Liver (tissue), 9 donors: ENCODE data around the gene GATAD2B. TPM values are rescaled to one million over a fixed set of nuclear protein-coding genes. Genes with fewer than 3 reads are reported as not detected.

Experiments used
- DNase-seq: peaks from one replicate; pipeline ENCODE4 v3.0.0-alpha.2; 2017; ENCODE audit warnings: low spot score
- H3K27ac ChIP-seq, 2 donors: one replicate each; pipeline ENCODE4 v1.7.0; 2013; ENCODE audit warnings: inconsistent platforms in 2 of 2, low read length in 2 of 2, control low read depth in 1 of 2, low read depth in 1 of 2, mild to moderate bottlenecking in 1 of 2
- H3K27me3 ChIP-seq, 4 donors: one replicate each; pipeline versions ENCODE4 v1.6.1 to v1.7.0; 2013; ENCODE audit warnings: low read length in 3 of 4, inconsistent platforms in 1 of 4, mild to moderate bottlenecking in 1 of 4, moderate library complexity in 1 of 4; ENCODE audit not compliant: control insufficient read depth in 4 of 4, insufficient read depth in 4 of 4
- H3K36me3 ChIP-seq, 4 donors: one replicate each; pipeline versions ENCODE4 v1.6.1 to v1.7.0; 2013; ENCODE audit warnings: low read length in 3 of 4, mild to moderate bottlenecking in 3 of 4, low read depth in 1 of 4, moderate library complexity in 1 of 4; ENCODE audit not compliant: control insufficient read depth in 4 of 4, insufficient read depth in 3 of 4
- H3K4me1 ChIP-seq, 4 donors: one replicate each; pipeline versions ENCODE4 v1.6.1 to v1.7.0; 2013; ENCODE audit warnings: low read length in 3 of 4, mild to moderate bottlenecking in 3 of 4, moderate library complexity in 1 of 4; ENCODE audit not compliant: control insufficient read depth in 4 of 4, insufficient read depth in 4 of 4
- H3K4me3 ChIP-seq, 3 donors: one replicate each; pipeline versions ENCODE4 v1.6.1 to v1.7.0; 2013; ENCODE audit warnings: low read length in 3 of 3, control low read depth in 1 of 3, low read depth in 1 of 3, mild to moderate bottlenecking in 1 of 3
- H3K9ac ChIP-seq, 2 donors: one replicate each; pipeline ENCODE4 v1.7.0; 2013; ENCODE audit warnings: low read length in 2 of 2, mild to moderate bottlenecking in 2 of 2, moderate library complexity in 2 of 2, control low read depth in 1 of 2, low read depth in 1 of 2
- H3K9me3 ChIP-seq, 4 donors: one replicate each; pipeline versions ENCODE4 v1.6.1 to v1.7.0; 2013; ENCODE audit warnings: low read length in 3 of 4; ENCODE audit not compliant: control insufficient read depth in 4 of 4
- EGR1 ChIP-seq, 2 donors: IDR thresholded peaks; 2 replicates each; pipeline ENCODE4 v1.6.1; 2016 to 2018; ENCODE audit warnings: antibody characterized with exemption in 2 of 2, low read depth in 2 of 2
- FOXA2 ChIP-seq: IDR thresholded peaks from 2 replicates; pipeline ENCODE4 v1.6.1; 2016; ENCODE audit warnings: antibody characterized with exemption
- HNF4A ChIP-seq, 2 donors: conservative IDR thresholded peaks; 2 replicates each; pipeline ENCODE4 v1.6.1; 2016; ENCODE audit warnings: antibody characterized with exemption in 2 of 2, mild to moderate bottlenecking in 2 of 2
- HNF4G ChIP-seq: IDR thresholded peaks from 2 replicates; pipeline ENCODE4 v1.6.1; 2016; ENCODE audit warnings: antibody characterized with exemption
- NR2F2 ChIP-seq: IDR thresholded peaks from 2 replicates; pipeline ENCODE4 v1.6.1; 2016; ENCODE audit warnings: antibody characterized with exemption
- RAD21 ChIP-seq, 2 donors: IDR thresholded peaks; 2 replicates each; pipeline ENCODE4 v1.6.1; 2016; ENCODE audit warnings: antibody characterized with exemption in 2 of 2, mild to moderate bottlenecking in 2 of 2
- SP1 ChIP-seq: IDR thresholded peaks from 2 replicates; pipeline ENCODE4 v1.6.1; 2018; ENCODE audit warnings: antibody characterized with exemption, mild to moderate bottlenecking
- TAF1 ChIP-seq: conservative IDR thresholded peaks from 2 replicates; pipeline ENCODE4 v1.6.1; 2016; ENCODE audit warnings: antibody characterized with exemption, mild to moderate bottlenecking
- WGBS: extraction: QIAGEN DNeasy Blood & Tissue Kit; methylation state at CpG from one replicate; pipeline ENCODE4 v1.1.7; 2013; 5-methylcytosine and 5-hydroxymethylcytosine counted together
- polyA plus RNA-seq, 2 donors: library from polyadenylated mRNA; stranded (reverse) in 1 of 2; unstranded in 1 of 2; fragments of 200-250 nt in 1 of 2; fragments of >200 nt in 1 of 2; fragmentation: Nextera tagmentation in 1 of 2; extraction: Ambion mirVana in 1 of 2; gene quantifications; one replicate each; pipeline versions ENCODE4 v1.2.1 to v1.2.3, GENCODE V29; 2013 to 2015
- total RNA-seq, 2 donors: library from RNA; depleted of rRNA; stranded (reverse); fragments of >200 nt; gene quantifications; one replicate each; pipeline ENCODE4 v1.2.3, GENCODE V29; 2014
- TF ChIP-seq, protein P1 (sequence below): IDR thresholded peaks from 2 replicates; pipeline ENCODE4 v1.6.1; 2016; ENCODE audit warnings: antibody characterized with exemption
- TF ChIP-seq, protein P2 (sequence below): IDR thresholded peaks from 2 replicates; pipeline ENCODE4 v1.6.1; 2016; ENCODE audit warnings: antibody characterized with exemption, mild to moderate bottlenecking
- TF ChIP-seq, protein P3 (sequence below): IDR thresholded peaks from 2 replicates; pipeline ENCODE4 v1.6.1; 2016; ENCODE audit warnings: antibody characterized with exemption
- TF ChIP-seq, protein P4 (sequence below): IDR thresholded peaks from 2 replicates; pipeline ENCODE4 v1.6.1; 2016; ENCODE audit warnings: antibody characterized with exemption
- TF ChIP-seq, protein P5 (sequence below): fragments of 150-350 bp; IDR thresholded peaks from 2 replicates; pipeline ENCODE4 v1.5.1; 2017; ENCODE audit warnings: improper control_type of control experiment, low read depth, low read length; ENCODE audit not compliant: missing input control
- donor health status: healthy.
- donor health status: healthy.
- donor health status: healthy.
- donor health status: healthy.
- donor health status: healthy.

GATAD2B gene
- total and polyA plus RNA-seq, 4 donors: 3.2 to 4.9 (median 3.9) TPM

DNA sequence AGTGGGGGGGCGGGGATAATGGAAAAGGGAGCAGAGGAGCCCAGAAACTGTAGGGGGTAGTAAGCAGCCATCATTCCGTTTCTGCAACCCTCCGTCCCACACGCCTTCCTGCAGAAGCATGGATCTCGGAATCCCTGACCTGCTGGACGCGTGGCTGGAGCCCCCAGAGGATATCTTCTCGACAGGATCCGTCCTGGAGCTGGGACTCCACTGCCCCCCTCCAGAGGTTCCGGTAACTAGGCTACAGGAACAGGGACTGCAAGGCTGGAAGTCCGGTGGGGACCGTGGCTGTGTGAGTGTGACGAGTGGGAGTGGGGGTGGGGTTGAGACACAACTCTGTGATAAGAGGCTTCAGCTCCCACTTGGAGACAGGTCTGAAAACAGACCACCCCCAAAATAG is 45.6 kb upstream of the GATAD2B start:
- Histone ChIP-seq H3K4me1 (peaks cover 5 to 36% (median 21%) of the 10 kb centered on the region in 4 donors), H3K9me3 (no peaks in the 10 kb centered on the region), H3K36me3 (peaks cover 0 to 2% (median under 1%) of the 10 kb centered on the region in 4 donors), H3K4me3 (peak overlapping the region in 2 of 3 donors; percentile 61 to 83), H3K9ac (peak overlapping the region in 1 of 2 donors; percentile 88), H3K27me3 (no peaks in the 10 kb centered on the region), H3K27ac (peak overlapping the region in 1 of 2 donors; percentile 96)
- WGBS: 29% methylated on average over 13 of the region's 13 CpGs
- peak; percentile 44 for DNase-seq
- TF ChIP-seq NR2F2 (no peak), FOXA2 (no peak), HNF4A (conservative IDR thresholded peaks at IDR 0.05) (no peak), EGR1 (IDR thresholded peaks at IDR 0.05; ENCODE audit: low read depth in 2 of 2) (no peak), TAF1 (no peak), RAD21 (IDR thresholded peaks at IDR 0.05) (no peak), HNF4G (no peak), SP1 (no peak)
- TF ChIP-seq, protein P1, sequence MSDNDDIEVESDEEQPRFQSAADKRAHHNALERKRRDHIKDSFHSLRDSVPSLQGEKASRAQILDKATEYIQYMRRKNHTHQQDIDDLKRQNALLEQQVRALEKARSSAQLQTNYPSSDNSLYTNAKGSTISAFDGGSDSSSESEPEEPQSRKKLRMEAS: no peak
- TF ChIP-seq, protein P2, sequence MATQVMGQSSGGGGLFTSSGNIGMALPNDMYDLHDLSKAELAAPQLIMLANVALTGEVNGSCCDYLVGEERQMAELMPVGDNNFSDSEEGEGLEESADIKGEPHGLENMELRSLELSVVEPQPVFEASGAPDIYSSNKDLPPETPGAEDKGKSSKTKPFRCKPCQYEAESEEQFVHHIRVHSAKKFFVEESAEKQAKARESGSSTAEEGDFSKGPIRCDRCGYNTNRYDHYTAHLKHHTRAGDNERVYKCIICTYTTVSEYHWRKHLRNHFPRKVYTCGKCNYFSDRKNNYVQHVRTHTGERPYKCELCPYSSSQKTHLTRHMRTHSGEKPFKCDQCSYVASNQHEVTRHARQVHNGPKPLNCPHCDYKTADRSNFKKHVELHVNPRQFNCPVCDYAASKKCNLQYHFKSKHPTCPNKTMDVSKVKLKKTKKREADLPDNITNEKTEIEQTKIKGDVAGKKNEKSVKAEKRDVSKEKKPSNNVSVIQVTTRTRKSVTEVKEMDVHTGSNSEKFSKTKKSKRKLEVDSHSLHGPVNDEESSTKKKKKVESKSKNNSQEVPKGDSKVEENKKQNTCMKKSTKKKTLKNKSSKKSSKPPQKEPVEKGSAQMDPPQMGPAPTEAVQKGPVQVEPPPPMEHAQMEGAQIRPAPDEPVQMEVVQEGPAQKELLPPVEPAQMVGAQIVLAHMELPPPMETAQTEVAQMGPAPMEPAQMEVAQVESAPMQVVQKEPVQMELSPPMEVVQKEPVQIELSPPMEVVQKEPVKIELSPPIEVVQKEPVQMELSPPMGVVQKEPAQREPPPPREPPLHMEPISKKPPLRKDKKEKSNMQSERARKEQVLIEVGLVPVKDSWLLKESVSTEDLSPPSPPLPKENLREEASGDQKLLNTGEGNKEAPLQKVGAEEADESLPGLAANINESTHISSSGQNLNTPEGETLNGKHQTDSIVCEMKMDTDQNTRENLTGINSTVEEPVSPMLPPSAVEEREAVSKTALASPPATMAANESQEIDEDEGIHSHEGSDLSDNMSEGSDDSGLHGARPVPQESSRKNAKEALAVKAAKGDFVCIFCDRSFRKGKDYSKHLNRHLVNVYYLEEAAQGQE: no peak
- TF ChIP-seq, protein P3, sequence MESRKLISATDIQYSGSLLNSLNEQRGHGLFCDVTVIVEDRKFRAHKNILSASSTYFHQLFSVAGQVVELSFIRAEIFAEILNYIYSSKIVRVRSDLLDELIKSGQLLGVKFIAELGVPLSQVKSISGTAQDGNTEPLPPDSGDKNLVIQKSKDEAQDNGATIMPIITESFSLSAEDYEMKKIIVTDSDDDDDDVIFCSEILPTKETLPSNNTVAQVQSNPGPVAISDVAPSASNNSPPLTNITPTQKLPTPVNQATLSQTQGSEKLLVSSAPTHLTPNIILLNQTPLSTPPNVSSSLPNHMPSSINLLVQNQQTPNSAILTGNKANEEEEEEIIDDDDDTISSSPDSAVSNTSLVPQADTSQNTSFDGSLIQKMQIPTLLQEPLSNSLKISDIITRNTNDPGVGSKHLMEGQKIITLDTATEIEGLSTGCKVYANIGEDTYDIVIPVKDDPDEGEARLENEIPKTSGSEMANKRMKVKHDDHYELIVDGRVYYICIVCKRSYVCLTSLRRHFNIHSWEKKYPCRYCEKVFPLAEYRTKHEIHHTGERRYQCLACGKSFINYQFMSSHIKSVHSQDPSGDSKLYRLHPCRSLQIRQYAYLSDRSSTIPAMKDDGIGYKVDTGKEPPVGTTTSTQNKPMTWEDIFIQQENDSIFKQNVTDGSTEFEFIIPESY: no peak
- TF ChIP-seq, protein P4, sequence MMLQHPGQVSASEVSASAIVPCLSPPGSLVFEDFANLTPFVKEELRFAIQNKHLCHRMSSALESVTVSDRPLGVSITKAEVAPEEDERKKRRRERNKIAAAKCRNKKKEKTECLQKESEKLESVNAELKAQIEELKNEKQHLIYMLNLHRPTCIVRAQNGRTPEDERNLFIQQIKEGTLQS: no peak
- TF ChIP-seq, protein P5, sequence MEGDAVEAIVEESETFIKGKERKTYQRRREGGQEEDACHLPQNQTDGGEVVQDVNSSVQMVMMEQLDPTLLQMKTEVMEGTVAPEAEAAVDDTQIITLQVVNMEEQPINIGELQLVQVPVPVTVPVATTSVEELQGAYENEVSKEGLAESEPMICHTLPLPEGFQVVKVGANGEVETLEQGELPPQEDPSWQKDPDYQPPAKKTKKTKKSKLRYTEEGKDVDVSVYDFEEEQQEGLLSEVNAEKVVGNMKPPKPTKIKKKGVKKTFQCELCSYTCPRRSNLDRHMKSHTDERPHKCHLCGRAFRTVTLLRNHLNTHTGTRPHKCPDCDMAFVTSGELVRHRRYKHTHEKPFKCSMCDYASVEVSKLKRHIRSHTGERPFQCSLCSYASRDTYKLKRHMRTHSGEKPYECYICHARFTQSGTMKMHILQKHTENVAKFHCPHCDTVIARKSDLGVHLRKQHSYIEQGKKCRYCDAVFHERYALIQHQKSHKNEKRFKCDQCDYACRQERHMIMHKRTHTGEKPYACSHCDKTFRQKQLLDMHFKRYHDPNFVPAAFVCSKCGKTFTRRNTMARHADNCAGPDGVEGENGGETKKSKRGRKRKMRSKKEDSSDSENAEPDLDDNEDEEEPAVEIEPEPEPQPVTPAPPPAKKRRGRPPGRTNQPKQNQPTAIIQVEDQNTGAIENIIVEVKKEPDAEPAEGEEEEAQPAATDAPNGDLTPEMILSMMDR: no peak

DNA sequence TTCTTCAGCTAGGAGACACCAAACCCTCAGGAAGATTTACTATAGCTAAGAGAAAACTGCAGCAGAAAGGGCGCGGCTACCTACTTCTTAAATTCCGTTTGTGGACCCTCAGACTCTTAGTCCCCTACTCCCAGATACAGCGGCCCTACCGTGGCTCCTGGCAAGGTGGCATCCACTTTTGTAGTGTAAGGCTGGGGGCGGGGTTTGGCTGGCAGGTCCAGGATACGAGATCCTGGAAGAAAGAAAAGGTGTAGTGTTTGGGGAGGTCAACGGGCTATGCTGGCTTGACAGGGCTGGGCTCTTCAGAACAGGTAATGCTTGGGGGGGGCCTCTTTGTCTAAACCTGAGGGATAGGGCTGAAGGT is 45.2 kb upstream of the GATAD2B start:
- H3K27ac ChIP-seq: peak overlapping the region; percentile 96
- H3K27me3 ChIP-seq: no peaks in the 10 kb centered on the region
- H3K36me3 ChIP-seq: no peaks in the 10 kb centered on the region
- peaks cover 5 to 36% (median 21%) of the 10 kb centered on the region in 4 donors for H3K4me1 ChIP-seq
- 1% methylated on average over 8 of the region's 8 CpGs for WGBS
- peak overlapping the region; percentile 88 to 94 for H3K9ac ChIP-seq
- peak overlapping the region; percentile 61 to 98 (median 83) for H3K4me3 ChIP-seq
- DNase-seq: no peak
- no peaks in the 10 kb centered on the region for H3K9me3 ChIP-seq
- TF ChIP-seq, protein P1: no peak
- no peak for TF ChIP-seq NR2F2
